Colonic mucosa (tissue), 4 donors: Measurements from ENCODE around the gene SPEM2. TPM values are rescaled to one million over a fixed set of nuclear protein-coding genes. Genes with fewer than 3 reads are reported as not detected.

ENCODE experiments used
- DNase-seq: peaks from one replicate; pipeline ENCODE4 v3.0.0-alpha.2; 2020
- H3K27ac ChIP-seq: fragments of 200-600 bp; one replicate; pipeline ENCODE4 v1.8.0; 2021
- H3K27me3 ChIP-seq: fragments of 200-600 bp; one replicate; pipeline ENCODE4 v1.8.0; 2021
- H3K36me3 ChIP-seq: fragments of 200-600 bp; one replicate; pipeline ENCODE4 v1.8.0; 2021
- H3K4me1 ChIP-seq: fragments of 200-600 bp; one replicate; pipeline ENCODE4 v1.8.0; 2021; ENCODE audit warnings: mild to moderate bottlenecking
- H3K4me3 ChIP-seq: fragments of 200-600 bp; one replicate; pipeline ENCODE4 v1.8.0; 2021
- H3K9ac ChIP-seq, 2 donors: one replicate each; pipeline ENCODE4 v1.7.0; 2013; ENCODE audit warnings: control low read depth in 2 of 2, low read depth in 2 of 2, low read length in 2 of 2
- H3K9me3 ChIP-seq: fragments of 200-600 bp; one replicate; pipeline ENCODE4 v1.8.0; 2021
- CTCF ChIP-seq: fragments of 200-600 bp; IDR thresholded peaks from one replicate; pipeline ENCODE4 v1.8.0; 2022; ENCODE audit warnings: antibody characterized with exemption, mild to moderate bottlenecking
- intact Hi-C: fragments of 100-400 bp; cut with DNase I; formaldehyde crosslinking; loops from one replicate; pipeline ENCODE4 v1.14.1; 2022
- total RNA-seq, 2 donors: library from RNA; stranded (reverse); fragmentation: NEBNext Ultra II Directional in 1 of 2; extraction: Animal tissue kit (Norgen Biotek cat#: 25700) in 1 of 2; gene quantifications; one replicate each; pipeline ENCODE4 v1.2.1, GENCODE V29; 2021
- donor health status: healthy.
- donor health status: DM: no; HTN: no; CAD: no.
- donor health status: DM: no; HTN: no; CAD: no.

The SPEM2 gene
- total RNA-seq: not detected

GRCh38 chr17:7425316-7425715 lies at the start of gene SPEM2:
Gene SPEM2, plus strand, starts transcription at chr17:7425616. Its CDS starts 73 bp downstream, at chr17:7425689.
- intact Hi-C loops: no loop called here
- H3K4me1 ChIP-seq: no peaks in the 10 kb centered on the region
- no peak within 1 kb of the TSS for H3K4me3 ChIP-seq
- no peaks in the 10 kb centered on the region for H3K36me3 ChIP-seq
- no peak within 1 kb of the TSS for H3K27ac ChIP-seq
- no peak for TF ChIP-seq CTCF
- no peaks in the 10 kb centered on the region for H3K27me3 ChIP-seq
- no peak within 1 kb of the TSS for H3K9ac ChIP-seq
- H3K9me3 ChIP-seq: no peaks in the 10 kb centered on the region
- DNase-seq: no peak

- H3K27ac ChIP-seq: no peak overlapping the region
- H3K9ac ChIP-seq: no peak overlapping the region
- H3K9me3 ChIP-seq: no peaks in the 10 kb centered on the region
- H3K36me3 ChIP-seq: no peaks in the 10 kb centered on the region
- no peak for DNase-seq
- no peaks in the 10 kb centered on the region for H3K4me1 ChIP-seq
- intact Hi-C loops: no loop called here
- no peak overlapping the region for H3K4me3 ChIP-seq
- TF ChIP-seq CTCF: no peak
- no peaks in the 10 kb centered on the region for H3K27me3 ChIP-seq
Observed at GRCh38 chr17:7379134-7379533, 46.3 kb upstream of the SPEM2 start.

GRCh38 chr17:7380321-7380720 lies 45.1 kb upstream of the SPEM2 start:
- peak; percentile 52 for DNase-seq
- H3K27ac ChIP-seq: no peak overlapping the region
- H3K27me3 ChIP-seq: no peaks in the 10 kb centered on the region
- peak overlapping the region in 1 of 2 donors; percentile 93 for H3K9ac ChIP-seq
- intact Hi-C loops: no loop called here
- H3K4me1 ChIP-seq: no peaks in the 10 kb centered on the region
- H3K36me3 ChIP-seq: no peaks in the 10 kb centered on the region
- peak overlapping the region; percentile 61 for H3K4me3 ChIP-seq
- no peak for TF ChIP-seq CTCF
- H3K9me3 ChIP-seq: no peaks in the 10 kb centered on the region

- H3K9ac ChIP-seq: peak within 1 kb of the TSS; percentile 77 to 93
- H3K9me3 ChIP-seq: no peaks in the 10 kb centered on the region
- TF ChIP-seq CTCF: no peak
- no peaks in the 10 kb centered on the region for H3K36me3 ChIP-seq
- H3K4me1 ChIP-seq: no peaks in the 10 kb centered on the region
- no peaks in the 10 kb centered on the region for H3K27me3 ChIP-seq
- peak; percentile 90 for DNase-seq
- H3K27ac ChIP-seq: peak within 1 kb of the TSS; percentile 67
- intact Hi-C loops: no loop called here
- peak within 1 kb of the TSS; percentile 61 for H3K4me3 ChIP-seq
Observed at GRCh38 chr17:7380855-7381683, 44.3 kb upstream of the SPEM2 start, which contains the start of gene TNK1. Gene TNK1, plus strand, starts transcription at chr17:7381089. Its CDS starts 1,838 bp downstream, at chr17:7382927.

GRCh38 chr17:7382901-7383300 lies 42.5 kb upstream of the SPEM2 start:
- H3K9me3 ChIP-seq: no peaks in the 10 kb centered on the region
- no peaks in the 10 kb centered on the region for H3K36me3 ChIP-seq
- H3K27me3 ChIP-seq: no peaks in the 10 kb centered on the region
- intact Hi-C loops: no loop called here
- H3K9ac ChIP-seq: no peak overlapping the region
- no peak for DNase-seq
- no peak overlapping the region for H3K4me3 ChIP-seq
- no peak overlapping the region for H3K27ac ChIP-seq
- TF ChIP-seq CTCF: no peak
- no peaks in the 10 kb centered on the region for H3K4me1 ChIP-seq
